ENCODE results near the gene ARHGAP22. TPM values are rescaled to one million over a fixed set of nuclear protein-coding genes. Genes with fewer than 3 reads are reported as not detected.

ARHGAP22 gene
- total RNA-seq, 2 donors from 2014 or later: not detected

- no peaks in the 10 kb centered on the region for H3K36me3 Mint-ChIP-seq
- H3K27ac Mint-ChIP-seq: no peak overlapping the region
- DNase-seq (ENCODE audit: low spot score in 2 of 2) (no peak), ATAC-seq (no peak)
- H3K9me3 Mint-ChIP-seq: no peaks in the 10 kb centered on the region
These were observed 25.5 kb downstream of the ARHGAP22 start for GRCh38 chr10:48579251-48579960.

- DNase-seq (ENCODE audit: low spot score in 2 of 2): no peak
- no peak for ATAC-seq
- H3K9me3 Mint-ChIP-seq: no peaks in the 10 kb centered on the region
- no peak overlapping the region for H3K27ac Mint-ChIP-seq
- no peaks in the 10 kb centered on the region for H3K36me3 Mint-ChIP-seq
These were observed 27.7 kb downstream of the ARHGAP22 start for GRCh38 chr10:48577158-48577557.

- ATAC-seq (no peak), DNase-seq (ENCODE audit: low spot score in 2 of 2) (no peak)
- Mint-ChIP-seq H3K27ac (no peak overlapping the region), H3K36me3 (no peaks in the 10 kb centered on the region), H3K9me3 (no peaks in the 10 kb centered on the region)
These were observed 28.4 kb downstream of the ARHGAP22 start for GRCh38 chr10:48576501-48576900.

GRCh38 chr10:48575901-48576300, 29.0 kb downstream of the ARHGAP22 start:
- H3K27ac Mint-ChIP-seq: no peak overlapping the region
- ATAC-seq (no peak), DNase-seq (ENCODE audit: low spot score in 2 of 2) (no peak)
- no peaks in the 10 kb centered on the region for H3K36me3 Mint-ChIP-seq
- H3K9me3 Mint-ChIP-seq: no peaks in the 10 kb centered on the region

- Mint-ChIP-seq H3K27ac (no peak overlapping the region), H3K36me3 (no peaks in the 10 kb centered on the region), H3K9me3 (no peaks in the 10 kb centered on the region)
- DNase-seq (ENCODE audit: low spot score in 2 of 2): no peak
- no peak for ATAC-seq
These were observed 30.0 kb downstream of the ARHGAP22 start for GRCh38 chr10:48574817-48575380.

GRCh38 chr10:48574322-48574796, 30.5 kb downstream of the ARHGAP22 start:
- no peaks in the 10 kb centered on the region for H3K9me3 Mint-ChIP-seq
- no peaks in the 10 kb centered on the region for H3K36me3 Mint-ChIP-seq
- no peak for ATAC-seq
- no peak overlapping the region for H3K27ac Mint-ChIP-seq
- no peak for DNase-seq (ENCODE audit: low spot score in 2 of 2)

GRCh38 chr10:48573045-48573444, 31.8 kb downstream of the ARHGAP22 start:
- no peak overlapping the region for H3K27ac Mint-ChIP-seq
- no peak for DNase-seq (ENCODE audit: low spot score in 2 of 2)
- H3K36me3 Mint-ChIP-seq: no peaks in the 10 kb centered on the region
- no peaks in the 10 kb centered on the region for H3K9me3 Mint-ChIP-seq
- no peak for ATAC-seq

- ATAC-seq (no peak), DNase-seq (ENCODE audit: low spot score in 2 of 2) (no peak)
- Mint-ChIP-seq H3K36me3 (no peaks in the 10 kb centered on the region), H3K27ac (peak overlapping the region in 1 of 2 donors; percentile 18), H3K9me3 (no peaks in the 10 kb centered on the region)
These were observed 32.5 kb downstream of the ARHGAP22 start for GRCh38 chr10:48572414-48572813.

- ATAC-seq: no peak
- no peak for DNase-seq (ENCODE audit: low spot score in 2 of 2)
- Mint-ChIP-seq H3K9me3 (no peaks in the 10 kb centered on the region), H3K36me3 (no peaks in the 10 kb centered on the region), H3K27ac (no peak overlapping the region)
These were observed 36.3 kb downstream of the ARHGAP22 start for GRCh38 chr10:48568546-48568945.

GRCh38 chr10:48568131-48568530, 36.7 kb downstream of the ARHGAP22 start:
- H3K27ac Mint-ChIP-seq: no peak overlapping the region
- ATAC-seq (no peak), DNase-seq (ENCODE audit: low spot score in 2 of 2) (no peak)

GRCh38 chr10:48567346-48567745, 37.5 kb downstream of the ARHGAP22 start:
- H3K27ac Mint-ChIP-seq: no peak overlapping the region
- no peak for DNase-seq (ENCODE audit: low spot score in 2 of 2)

More at GRCh38 chr10:48568131-48568530, 36.7 kb downstream of the ARHGAP22 start:
- Mint-ChIP-seq H3K36me3 (no peaks in the 10 kb centered on the region), H3K9me3 (no peaks in the 10 kb centered on the region)

GRCh38 chr10:48564466-48565160, 40.3 kb downstream of the ARHGAP22 start:
- H3K27ac Mint-ChIP-seq: no peak overlapping the region
- H3K9me3 Mint-ChIP-seq: no peaks in the 10 kb centered on the region
- ATAC-seq: no peak

More at GRCh38 chr10:48567346-48567745, 37.5 kb downstream of the ARHGAP22 start:
- H3K9me3 Mint-ChIP-seq: no peaks in the 10 kb centered on the region
- no peaks in the 10 kb centered on the region for H3K36me3 Mint-ChIP-seq
- ATAC-seq: no peak

GRCh38 chr10:48557511-48558123, 47.3 kb downstream of the ARHGAP22 start:
- Mint-ChIP-seq H3K36me3 (no peaks in the 10 kb centered on the region), H3K27ac (no peak overlapping the region), H3K9me3 (no peaks in the 10 kb centered on the region)
- ATAC-seq: no peak
- DNase-seq (ENCODE audit: low spot score in 2 of 2): no peak

More at GRCh38 chr10:48564466-48565160, 40.3 kb downstream of the ARHGAP22 start:
- H3K36me3 Mint-ChIP-seq: no peaks in the 10 kb centered on the region
- no peak for DNase-seq (ENCODE audit: low spot score in 2 of 2)

- DNase-seq (ENCODE audit: low spot score in 2 of 2) (no peak), ATAC-seq (no peak)
- Mint-ChIP-seq H3K9me3 (no peaks in the 10 kb centered on the region), H3K27ac (no peak overlapping the region), H3K36me3 (no peaks in the 10 kb centered on the region)
These were observed 48.2 kb downstream of the ARHGAP22 start for GRCh38 chr10:48556713-48557112.

GRCh38 chr10:48556065-48556464, 48.8 kb downstream of the ARHGAP22 start:
- ATAC-seq: no peak
- no peaks in the 10 kb centered on the region for H3K36me3 Mint-ChIP-seq
- H3K9me3 Mint-ChIP-seq: no peaks in the 10 kb centered on the region
- H3K27ac Mint-ChIP-seq: no peak overlapping the region
- DNase-seq (ENCODE audit: low spot score in 2 of 2): no peak

GRCh38 chr10:48555310-48556042, 49.4 kb downstream of the ARHGAP22 start:
- H3K9me3 Mint-ChIP-seq: no peaks in the 10 kb centered on the region
- DNase-seq (ENCODE audit: low spot score in 2 of 2): no peak
- ATAC-seq: no peak
- H3K27ac Mint-ChIP-seq: peak overlapping the region in 1 of 2 donors; percentile 68
- H3K36me3 Mint-ChIP-seq: no peaks in the 10 kb centered on the region

Measured in activated naive CD4-positive, alpha-beta T cell treated with anti-CD3 and anti-CD28 coated beads, Interleukin-2, amount 50 U/mL, for 72 hours (primary cell).